ENCODE results near the gene CACNA2D2. TPM values are rescaled to one million over a fixed set of nuclear protein-coding genes. Genes with fewer than 3 reads are reported as not detected.

Gene CACNA2D2
- total RNA-seq, 4 donors from 2014 or later = 1.1 to 2.0 (median 1.6) TPM

- intact Hi-C loops (cut with DNase I; ENCODE audit: low total_unique reads) = loop anchor here (5.0 to 10.0 kb wide), 2 partner anchors 114 to 202 kb away; partner anchors contain the start of gene ZMYND10
- WGBS, 2 donors = 81 to 88% methylated on average over 3 of the region's 3 CpGs
Observed at GRCh38 chr3:50549226-50549625, 45.8 kb upstream of the CACNA2D2 start.

GRCh38 chr3:50545781-50546180, 42.3 kb upstream of the CACNA2D2 start:
- WGBS, 2 donors = 67 to 83% methylated on average over 1 of the region's 1 CpG
- DNase-seq (ENCODE audit: low spot score in 2 of 2) = no peak
- intact Hi-C loops (cut with DNase I; ENCODE audit: low total_unique reads) = loop anchor here (5.0 to 10.0 kb wide), 2 partner anchors 111 to 198 kb away; partner anchors contain the start of gene ZMYND10
- TF ChIP-seq POLR2A (IDR thresholded peaks at IDR 0.05) = no peak
- TF ChIP-seq CTCF (IDR thresholded peaks at IDR 0.05) = no peak
- H3K4me3 ChIP-seq (ENCODE audit: low read depth, poor library complexity, severe bottlenecking) = no peak overlapping the region

More at GRCh38 chr3:50549226-50549625, 45.8 kb upstream of the CACNA2D2 start:
- no peak for DNase-seq (ENCODE audit: low spot score in 2 of 2)
- TF ChIP-seq CTCF (IDR thresholded peaks at IDR 0.05) = no peak
- no peak for TF ChIP-seq POLR2A (IDR thresholded peaks at IDR 0.05)
- H3K4me3 ChIP-seq (ENCODE audit: low read depth, poor library complexity, severe bottlenecking) = no peak overlapping the region

GRCh38 chr3:50542177-50543034, 39.0 kb upstream of the CACNA2D2 start:
- DNase-seq (ENCODE audit: low spot score in 2 of 2) = peak; percentile 63 to 93
- no peak overlapping the region for H3K4me3 ChIP-seq (ENCODE audit: low read depth, poor library complexity, severe bottlenecking)
- intact Hi-C loops (cut with DNase I; ENCODE audit: low total_unique reads) = loop anchor here (10.0 kb wide), 1 partner anchor 108 kb away; no protein-coding TSS in a partner anchor
- WGBS, 2 donors = 42 to 50% methylated on average over 2 of the region's 2 CpGs
- TF ChIP-seq CTCF (IDR thresholded peaks at IDR 0.05) (peak in 1 of 3 donors; percentile 42), POLR2A (IDR thresholded peaks at IDR 0.05) (no peak)

GRCh38 chr3:50539356-50540286, 36.2 kb upstream of the CACNA2D2 start:
- peak; percentile 84 to 87 for DNase-seq (ENCODE audit: low spot score in 2 of 2)
- WGBS, 2 donors = 42 to 48% methylated on average over 18 of the region's 18 CpGs
- intact Hi-C loops (cut with DNase I; ENCODE audit: low total_unique reads) = loop anchor here (10.0 kb wide), 1 partner anchor 105 kb away; no protein-coding TSS in a partner anchor
- no peak for TF ChIP-seq CTCF (IDR thresholded peaks at IDR 0.05)
- no peak for TF ChIP-seq POLR2A (IDR thresholded peaks at IDR 0.05)
- H3K4me3 ChIP-seq (ENCODE audit: low read depth, poor library complexity, severe bottlenecking) = no peak overlapping the region

- TF ChIP-seq CTCF (IDR thresholded peaks at IDR 0.05) = no peak
- no peak for TF ChIP-seq POLR2A (IDR thresholded peaks at IDR 0.05)
- intact Hi-C loops (cut with DNase I; ENCODE audit: low total_unique reads) = no loop called here
- WGBS, 2 donors = 71 to 77% methylated on average over 4 of the region's 4 CpGs
- H3K4me3 ChIP-seq (ENCODE audit: low read depth, poor library complexity, severe bottlenecking) = no peak overlapping the region
- no peak for DNase-seq (ENCODE audit: low spot score in 2 of 2)
Observed at GRCh38 chr3:50537421-50538129, 34.1 kb upstream of the CACNA2D2 start.

Measured in lower leg skin (tissue), 4 donors.